Measurements from ENCODE around the gene PHOSPHO2. TPM values are rescaled to one million over a fixed set of nuclear protein-coding genes. Genes with fewer than 3 reads are reported as not detected.

The PHOSPHO2 gene
- total and polyA plus RNA-seq, 2 experiments from 2014 or later: 8.3 to 8.7 TPM

DNA sequence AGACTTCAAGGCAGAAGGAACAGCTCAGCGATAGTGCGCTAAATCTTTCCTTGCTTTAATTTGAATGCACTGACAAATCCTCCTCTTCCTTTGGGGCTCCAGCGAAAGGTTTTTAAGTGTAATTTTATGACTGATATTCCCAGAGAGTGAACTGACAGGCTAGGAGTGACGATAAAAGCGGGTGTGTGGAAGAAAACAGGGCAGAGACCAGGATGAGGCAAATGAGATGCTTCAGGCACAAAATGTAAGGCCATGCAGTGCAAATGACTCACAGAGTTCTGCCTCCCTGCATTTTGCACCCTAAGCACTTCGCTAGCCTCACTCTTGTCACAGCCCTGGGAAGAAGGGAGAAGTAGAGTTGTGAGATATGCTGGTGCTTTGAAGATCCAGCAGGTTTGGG is 54.0 kb downstream of the PHOSPHO2 start (continued):
- TF ChIP-seq, protein P1, sequence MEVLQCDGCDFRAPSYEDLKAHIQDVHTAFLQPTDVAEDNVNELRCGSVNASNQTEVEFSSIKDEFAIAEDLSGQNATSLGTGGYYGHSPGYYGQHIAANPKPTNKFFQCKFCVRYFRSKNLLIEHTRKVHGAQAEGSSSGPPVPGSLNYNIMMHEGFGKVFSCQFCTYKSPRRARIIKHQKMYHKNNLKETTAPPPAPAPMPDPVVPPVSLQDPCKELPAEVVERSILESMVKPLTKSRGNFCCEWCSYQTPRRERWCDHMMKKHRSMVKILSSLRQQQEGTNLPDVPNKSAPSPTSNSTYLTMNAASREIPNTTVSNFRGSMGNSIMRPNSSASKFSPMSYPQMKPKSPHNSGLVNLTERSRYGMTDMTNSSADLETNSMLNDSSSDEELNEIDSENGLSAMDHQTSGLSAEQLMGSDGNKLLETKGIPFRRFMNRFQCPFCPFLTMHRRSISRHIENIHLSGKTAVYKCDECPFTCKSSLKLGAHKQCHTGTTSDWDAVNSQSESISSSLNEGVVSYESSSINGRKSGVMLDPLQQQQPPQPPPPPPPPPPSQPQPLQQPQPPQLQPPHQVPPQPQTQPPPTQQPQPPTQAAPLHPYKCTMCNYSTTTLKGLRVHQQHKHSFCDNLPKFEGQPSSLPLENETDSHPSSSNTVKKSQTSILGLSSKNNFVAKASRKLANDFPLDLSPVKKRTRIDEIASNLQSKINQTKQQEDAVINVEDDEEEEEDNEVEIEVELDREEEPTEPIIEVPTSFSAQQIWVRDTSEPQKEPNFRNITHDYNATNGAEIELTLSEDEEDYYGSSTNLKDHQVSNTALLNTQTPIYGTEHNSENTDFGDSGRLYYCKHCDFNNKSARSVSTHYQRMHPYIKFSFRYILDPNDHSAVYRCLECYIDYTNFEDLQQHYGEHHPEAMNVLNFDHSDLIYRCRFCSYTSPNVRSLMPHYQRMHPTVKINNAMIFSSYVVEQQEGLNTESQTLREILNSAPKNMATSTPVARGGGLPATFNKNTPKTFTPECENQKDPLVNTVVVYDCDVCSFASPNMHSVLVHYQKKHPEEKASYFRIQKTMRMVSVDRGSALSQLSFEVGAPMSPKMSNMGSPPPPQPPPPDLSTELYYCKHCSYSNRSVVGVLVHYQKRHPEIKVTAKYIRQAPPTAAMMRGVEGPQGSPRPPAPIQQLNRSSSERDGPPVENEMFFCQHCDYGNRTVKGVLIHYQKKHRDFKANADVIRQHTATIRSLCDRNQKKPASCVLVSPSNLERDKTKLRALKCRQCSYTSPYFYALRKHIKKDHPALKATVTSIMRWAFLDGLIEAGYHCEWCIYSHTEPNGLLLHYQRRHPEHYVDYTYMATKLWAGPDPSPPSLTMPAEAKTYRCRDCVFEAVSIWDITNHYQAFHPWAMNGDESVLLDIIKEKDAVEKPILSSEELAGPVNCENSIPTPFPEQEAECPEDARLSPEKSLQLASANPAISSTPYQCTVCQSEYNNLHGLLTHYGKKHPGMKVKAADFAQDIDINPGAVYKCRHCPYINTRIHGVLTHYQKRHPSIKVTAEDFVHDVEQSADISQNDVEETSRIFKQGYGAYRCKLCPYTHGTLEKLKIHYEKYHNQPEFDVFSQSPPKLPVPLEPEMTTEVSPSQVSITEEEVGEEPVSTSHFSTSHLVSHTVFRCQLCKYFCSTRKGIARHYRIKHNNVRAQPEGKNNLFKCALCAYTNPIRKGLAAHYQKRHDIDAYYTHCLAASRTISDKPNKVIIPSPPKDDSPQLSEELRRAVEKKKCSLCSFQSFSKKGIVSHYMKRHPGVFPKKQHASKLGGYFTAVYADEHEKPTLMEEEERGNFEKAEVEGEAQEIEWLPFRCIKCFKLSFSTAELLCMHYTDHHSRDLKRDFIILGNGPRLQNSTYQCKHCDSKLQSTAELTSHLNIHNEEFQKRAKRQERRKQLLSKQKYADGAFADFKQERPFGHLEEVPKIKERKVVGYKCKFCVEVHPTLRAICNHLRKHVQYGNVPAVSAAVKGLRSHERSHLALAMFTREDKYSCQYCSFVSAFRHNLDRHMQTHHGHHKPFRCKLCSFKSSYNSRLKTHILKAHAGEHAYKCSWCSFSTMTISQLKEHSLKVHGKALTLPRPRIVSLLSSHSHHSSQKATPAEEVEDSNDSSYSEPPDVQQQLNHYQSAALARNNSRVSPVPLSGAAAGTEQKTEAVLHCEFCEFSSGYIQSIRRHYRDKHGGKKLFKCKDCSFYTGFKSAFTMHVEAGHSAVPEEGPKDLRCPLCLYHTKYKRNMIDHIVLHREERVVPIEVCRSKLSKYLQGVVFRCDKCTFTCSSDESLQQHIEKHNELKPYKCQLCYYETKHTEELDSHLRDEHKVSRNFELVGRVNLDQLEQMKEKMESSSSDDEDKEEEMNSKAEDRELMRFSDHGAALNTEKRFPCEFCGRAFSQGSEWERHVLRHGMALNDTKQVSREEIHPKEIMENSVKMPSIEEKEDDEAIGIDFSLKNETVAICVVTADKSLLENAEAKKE (CRISPR knock-in tag; IDR thresholded peaks at IDR 0.05): no peak

Small RNA genes lying within 50 kb of the gene (small RNA-seq; reads per million reads assigned to genes)
- not detected for gene RF00432 (ENCODE audit: low replicate concordance)

Other genes with a start within 250 kb of the PHOSPHO2 start
- gene BBS5, start 215.0 kb upstream of the PHOSPHO2 start, total RNA-seq (2014; rRNA removed; shearing (Covaris generic)): 0.10 and 0.35 TPM in 2 replicates
- gene BBS5, start 215.0 kb upstream of the PHOSPHO2 start, polyA plus RNA-seq (2016; fragmentation: Nextera tagmentation; extraction: Ambion mirVana): 0.36 and 0.40 TPM in 2 replicates
- not detected in 2 replicates for gene KLHL41, start 184.8 kb upstream of the PHOSPHO2 start, total RNA-seq (2014; rRNA removed; shearing (Covaris generic))
- gene KLHL41, start 184.8 kb upstream of the PHOSPHO2 start, polyA plus RNA-seq (2016; fragmentation: Nextera tagmentation; extraction: Ambion mirVana): not detected in 2 replicates
- gene FASTKD1, start 120.6 kb upstream of the PHOSPHO2 start, total RNA-seq (2014; rRNA removed; shearing (Covaris generic)): 49.0 and 74.8 TPM in 2 replicates
- 53.3 and 65.5 TPM in 2 replicates for gene FASTKD1, start 120.6 kb upstream of the PHOSPHO2 start, polyA plus RNA-seq (2016; fragmentation: Nextera tagmentation; extraction: Ambion mirVana)
- gene PPIG, start 110.1 kb upstream of the PHOSPHO2 start, total RNA-seq (2014; rRNA removed; shearing (Covaris generic)): 38.8 and 40.7 TPM in 2 replicates
- gene PPIG, start 110.1 kb upstream of the PHOSPHO2 start, polyA plus RNA-seq (2016; fragmentation: Nextera tagmentation; extraction: Ambion mirVana): 117 and 157 TPM in 2 replicates
- gene CFAP210, start 64 bp upstream of the PHOSPHO2 start, total RNA-seq (2014; rRNA removed; shearing (Covaris generic)): 0.08 TPM in 1 of 2 replicates, not detected in the other
- gene CFAP210, start 64 bp upstream of the PHOSPHO2 start, polyA plus RNA-seq (2016; fragmentation: Nextera tagmentation; extraction: Ambion mirVana): 2.9 and 3.7 TPM in 2 replicates
- gene KLHL23, start 39.4 kb downstream of the PHOSPHO2 start, total RNA-seq (2014; rRNA removed; shearing (Covaris generic)): 46.5 and 50.5 TPM in 2 replicates
- gene KLHL23, start 39.4 kb downstream of the PHOSPHO2 start, polyA plus RNA-seq (2016; fragmentation: Nextera tagmentation; extraction: Ambion mirVana): 36.9 and 37.5 TPM in 2 replicates
- 180 and 246 TPM in 2 replicates for gene SSB, start 104.4 kb downstream of the PHOSPHO2 start, total RNA-seq (2014; rRNA removed; shearing (Covaris generic))
- gene SSB, start 104.4 kb downstream of the PHOSPHO2 start, polyA plus RNA-seq (2016; fragmentation: Nextera tagmentation; extraction: Ambion mirVana): 862 and 1,104 TPM in 2 replicates
- gene METTL5, start 130.4 kb downstream of the PHOSPHO2 start, total RNA-seq (2014; rRNA removed; shearing (Covaris generic)): 74.8 and 82.6 TPM in 2 replicates
- gene METTL5, start 130.4 kb downstream of the PHOSPHO2 start, polyA plus RNA-seq (2016; fragmentation: Nextera tagmentation; extraction: Ambion mirVana): 220 and 233 TPM in 2 replicates
- gene UBR3, start 133.0 kb downstream of the PHOSPHO2 start, total RNA-seq (2014; rRNA removed; shearing (Covaris generic)): 28.0 and 30.3 TPM in 2 replicates
- gene UBR3, start 133.0 kb downstream of the PHOSPHO2 start, polyA plus RNA-seq (2016; fragmentation: Nextera tagmentation; extraction: Ambion mirVana): 10.7 and 12.4 TPM in 2 replicates